Kidney (tissue), 14 donors: ENCODE measurements around the gene KCNJ18. TPM values are rescaled to one million over a fixed set of nuclear protein-coding genes. Genes with fewer than 3 reads are reported as not detected.
"Not testable (repeated sequence)": the region's sequence is repeated elsewhere in the genome, so short reads cannot be mapped to it uniquely, and the experiment has no call there.

ENCODE experiments used
- DNase-seq, 5 donors: peaks; one replicate each; pipeline ENCODE4 v3.0.0-alpha.2; 2013 to 2020
- FAIRE-seq: peaks from 2 replicates; lab custom pipeline; 2012; peaks lifted over from hg19 to GRCh38; lab: Jason Lieb, UNC
- H3K27ac ChIP-seq, 2 donors: one replicate each; pipeline ENCODE4 v1.7.0; 2013; ENCODE audit warnings: low read depth in 2 of 2, low read length in 2 of 2, inconsistent platforms in 1 of 2
- H3K27me3 ChIP-seq: one replicate; pipeline ENCODE4 v1.7.1; 2013; ENCODE audit warnings: low read length, inconsistent platforms; ENCODE audit not compliant: control insufficient read depth, insufficient read depth
- H3K36me3 ChIP-seq, 3 donors: one replicate each; pipeline versions ENCODE4 v1.7.0 to v1.7.1; 2013; ENCODE audit warnings: low read length in 3 of 3, control low read depth in 1 of 3, inconsistent platforms in 1 of 3; ENCODE audit not compliant: insufficient read depth in 3 of 3, control insufficient read depth in 2 of 3
- H3K4me1 ChIP-seq, 3 donors: one replicate each; pipeline versions ENCODE4 v1.7.0 to v1.7.1; 2013; ENCODE audit warnings: low read length in 3 of 3, inconsistent platforms in 1 of 3, low read depth in 1 of 3; ENCODE audit not compliant: control insufficient read depth in 2 of 3, insufficient read depth in 2 of 3
- H3K4me3 ChIP-seq, 3 donors: one replicate each; pipeline versions ENCODE4 v1.7.0 to v1.8.1; 2013; ENCODE audit warnings: low read length in 3 of 3, control low read depth in 1 of 3, inconsistent platforms in 1 of 3
- H3K9ac ChIP-seq, 3 donors: one replicate each; pipeline versions ENCODE4 v1.7.0 to v1.7.1; 2013; ENCODE audit warnings: low read length in 3 of 3, control low read depth in 1 of 3, inconsistent platforms in 1 of 3
- H3K9me3 ChIP-seq, 3 donors: one replicate each; pipeline versions ENCODE4 v1.7.0 to v1.7.1; 2013; ENCODE audit warnings: low read length in 3 of 3, control low read depth in 1 of 3, inconsistent platforms in 1 of 3; ENCODE audit not compliant: control insufficient read depth in 2 of 3, insufficient read depth in 1 of 3
- intact Hi-C: fragments of 100-400 bp; cut with DNase I; formaldehyde crosslinking; loops from one replicate; pipeline ENCODE4 v1.11.1; 2022
- polyA plus RNA-seq: library from polyadenylated mRNA; stranded (reverse); fragments of 350-450 nt; fragmentation: Illumina TruSeq; extraction: RNeasy Lipid Tissue Mini Kit (QIAGEN cat#74804); gene quantifications from one replicate; pipeline ENCODE4 v1.2.3, GENCODE V29; 2014; ENCODE audit warnings: low read depth, low replicate concordance; ENCODE audit not compliant: insufficient read depth
- total RNA-seq: library from RNA; stranded (reverse); fragmentation: NEBNext Ultra II Directional; extraction: Animal tissue kit (Norgen Biotek cat#: 25700); gene quantifications from one replicate; pipeline ENCODE4 v1.2.1, GENCODE V29; 2021
- TF ChIP-seq, protein P1 (sequence below): IDR thresholded peaks from 3 replicates; pipeline ENCODE4 v1.5.1; 2012; ENCODE audit warnings: mild to moderate bottlenecking, moderate library complexity, borderline replicate concordance; ENCODE audit not compliant: insufficient read depth; ENCODE audit errors: extremely low read depth
- donor health status: control.
- donor health status: control.
- donor health status: control.
- donor health status: control.
- donor health status: control.
- donor health status: DM: yes; HTN: yes; CAD: no.
- donor health status: Normal renal cell carcinoma (clear cell type).

The KCNJ18 gene
- total and polyA plus RNA-seq, 2 donors from 2014 or later, result not detected

DNA sequence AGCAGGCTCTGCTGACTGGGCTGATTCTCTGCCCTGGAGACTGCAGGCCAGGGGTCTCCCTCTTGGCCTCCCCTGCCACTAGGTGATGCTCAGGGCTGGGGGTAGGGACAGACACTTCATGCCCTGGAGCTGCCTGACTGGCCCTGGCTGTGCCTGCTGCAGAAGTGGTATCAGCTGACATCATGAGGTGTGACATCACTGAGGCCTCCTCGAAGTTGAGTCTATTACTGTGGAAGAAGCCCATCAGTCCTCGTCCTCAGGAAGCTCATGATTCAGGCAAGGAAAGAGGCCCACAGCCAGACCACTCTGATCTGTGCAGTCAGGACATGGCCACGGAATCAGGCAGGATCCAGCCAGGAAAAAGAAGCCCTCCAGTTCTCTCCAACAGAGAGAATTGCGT lies 45.9 kb downstream of the KCNJ18 start:
- H3K9ac ChIP-seq, H3K4me3 ChIP-seq, intact Hi-C loops, DNase-seq, H3K9me3 ChIP-seq, H3K27me3 ChIP-seq, H3K36me3 ChIP-seq, H3K27ac ChIP-seq, H3K4me1 ChIP-seq, FAIRE-seq: not testable (repeated sequence)

DNA sequence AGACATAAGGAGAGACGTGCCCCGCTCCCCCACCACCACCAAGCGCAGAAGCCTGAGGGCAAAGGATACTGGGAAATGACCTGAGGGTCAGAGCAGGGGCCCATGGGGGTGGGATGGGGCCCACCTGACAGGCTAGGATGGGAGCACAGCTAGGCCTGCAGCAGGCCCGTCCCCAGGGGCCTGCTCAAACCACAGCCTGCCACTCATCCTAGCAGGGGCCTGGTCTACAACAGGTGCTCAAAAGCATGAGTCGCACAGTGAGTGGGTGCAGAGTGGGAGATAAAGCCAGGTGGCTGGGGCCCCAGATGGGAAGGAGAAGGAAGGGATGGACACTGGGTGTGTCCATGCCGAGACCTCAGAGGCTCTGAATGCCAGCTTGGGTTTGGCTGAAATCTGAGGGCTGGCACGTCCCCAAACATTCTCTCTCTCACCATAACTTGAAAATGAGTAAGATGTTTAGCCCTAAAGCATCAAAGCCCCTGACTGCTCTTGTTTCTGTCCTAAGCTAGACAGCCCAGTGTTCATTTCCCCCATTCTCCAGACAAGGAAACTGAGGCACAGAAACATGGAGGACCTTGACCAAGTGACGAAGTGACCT lies 46.7 kb downstream of the KCNJ18 start:
- H3K9ac ChIP-seq, intact Hi-C loops: not testable (repeated sequence)

DNA sequence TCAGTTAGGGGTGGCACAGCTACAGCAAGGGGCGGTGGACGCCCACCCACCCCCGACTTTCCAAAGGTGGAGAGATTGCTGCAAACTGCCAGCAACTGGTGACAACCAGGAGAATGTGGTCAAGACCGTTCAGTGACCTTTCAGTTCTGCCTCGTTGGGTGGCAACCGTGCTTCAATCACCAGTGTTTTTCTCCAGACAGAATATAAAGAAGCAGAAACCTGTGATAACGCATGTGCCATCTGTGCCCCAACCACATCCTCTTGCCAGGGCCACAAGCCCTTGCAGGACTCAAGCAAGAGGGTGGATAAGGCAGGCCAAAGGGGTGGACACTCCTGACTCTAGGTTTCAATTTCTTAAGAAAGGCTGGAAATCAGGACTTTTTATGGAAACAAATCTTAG lies 47.2 kb downstream of the KCNJ18 start:
- H3K36me3 ChIP-seq, FAIRE-seq, H3K27me3 ChIP-seq, H3K9me3 ChIP-seq, H3K4me1 ChIP-seq, DNase-seq, H3K9ac ChIP-seq, intact Hi-C loops, H3K4me3 ChIP-seq, H3K27ac ChIP-seq: not testable (repeated sequence)

More for the DNA sequence above, 46.7 kb downstream of the KCNJ18 start:
- H3K4me1 ChIP-seq, H3K27ac ChIP-seq, DNase-seq, H3K4me3 ChIP-seq, H3K9me3 ChIP-seq, H3K27me3 ChIP-seq, H3K36me3 ChIP-seq, FAIRE-seq: not testable (repeated sequence)

DNA sequence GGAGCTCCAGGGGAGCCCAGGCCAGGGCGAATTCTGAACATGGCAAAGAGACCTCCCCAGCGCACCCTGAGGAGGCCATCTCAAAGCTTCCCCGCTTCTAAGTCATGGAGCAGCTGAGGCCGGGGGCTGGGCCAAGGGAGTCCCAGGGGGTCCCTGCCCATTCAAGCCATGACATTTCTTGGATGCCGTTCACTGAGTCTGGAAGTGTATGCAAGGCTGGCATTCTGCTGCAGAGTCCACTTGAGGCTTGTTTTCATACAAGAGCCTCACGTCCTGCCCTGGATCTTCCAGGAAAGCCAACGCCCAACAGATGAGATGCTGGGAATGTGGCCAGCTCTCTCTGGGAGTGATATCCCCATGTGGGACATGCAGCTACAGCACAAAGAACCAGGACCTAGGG lies 48.5 kb downstream of the KCNJ18 start:
- H3K4me3 ChIP-seq, FAIRE-seq, H3K9me3 ChIP-seq, H3K27ac ChIP-seq, intact Hi-C loops, H3K27me3 ChIP-seq, DNase-seq, H3K36me3 ChIP-seq, H3K9ac ChIP-seq, H3K4me1 ChIP-seq: not testable (repeated sequence)

DNA sequence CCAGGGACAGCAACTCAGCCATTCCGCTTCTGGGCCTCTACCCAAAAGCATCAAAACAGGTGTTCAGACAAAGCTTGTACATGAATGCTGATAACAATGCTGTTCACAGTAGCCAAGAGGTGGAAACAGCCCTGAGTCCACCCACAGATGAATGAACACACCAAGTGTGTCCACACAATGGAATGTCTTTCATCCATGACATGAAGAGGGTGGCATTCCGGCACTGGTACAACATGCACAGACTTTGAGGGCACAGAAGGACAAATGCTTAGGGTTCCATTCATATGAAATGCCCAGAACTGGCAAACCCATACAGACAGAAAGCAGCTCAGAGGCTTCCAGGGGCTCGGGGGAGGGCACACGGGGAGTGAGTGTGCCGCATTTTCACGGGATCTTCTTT lies 49.2 kb downstream of the KCNJ18 start:
- intact Hi-C loops, FAIRE-seq, H3K27ac ChIP-seq: not testable (repeated sequence)

DNA sequence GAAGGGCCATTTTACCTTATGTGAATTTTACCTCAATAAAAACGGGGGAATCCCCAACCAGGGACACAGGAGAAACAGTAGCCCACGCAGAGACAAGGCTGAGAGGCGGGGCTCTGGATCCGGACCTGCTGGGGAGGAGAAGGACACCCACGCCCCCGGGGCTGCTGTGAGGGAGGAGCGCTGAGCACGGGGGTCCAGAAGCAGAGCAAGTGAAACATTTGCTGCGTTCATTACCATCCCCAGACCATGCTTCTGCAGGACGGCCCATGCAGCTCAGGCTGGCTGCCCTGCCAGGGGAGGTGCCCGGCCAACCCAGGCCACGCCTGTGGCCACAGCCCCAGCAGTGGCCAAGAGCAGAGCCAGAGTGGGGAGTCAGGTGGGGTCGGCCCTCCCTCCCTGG lies 50.0 kb downstream of the KCNJ18 start:
- Histone ChIP-seq H3K36me3 (no peaks in the 10 kb centered on the region), H3K9ac (no peak overlapping the region), H3K4me3 (no peak overlapping the region), H3K4me1 (no peaks in the 10 kb centered on the region), H3K9me3 (no peaks in the 10 kb centered on the region), H3K27me3 (no peaks in the 10 kb centered on the region), H3K27ac (no peak overlapping the region)
- FAIRE-seq, result no peak
- intact Hi-C loops, result no loop called here
- TF ChIP-seq, protein P1, sequence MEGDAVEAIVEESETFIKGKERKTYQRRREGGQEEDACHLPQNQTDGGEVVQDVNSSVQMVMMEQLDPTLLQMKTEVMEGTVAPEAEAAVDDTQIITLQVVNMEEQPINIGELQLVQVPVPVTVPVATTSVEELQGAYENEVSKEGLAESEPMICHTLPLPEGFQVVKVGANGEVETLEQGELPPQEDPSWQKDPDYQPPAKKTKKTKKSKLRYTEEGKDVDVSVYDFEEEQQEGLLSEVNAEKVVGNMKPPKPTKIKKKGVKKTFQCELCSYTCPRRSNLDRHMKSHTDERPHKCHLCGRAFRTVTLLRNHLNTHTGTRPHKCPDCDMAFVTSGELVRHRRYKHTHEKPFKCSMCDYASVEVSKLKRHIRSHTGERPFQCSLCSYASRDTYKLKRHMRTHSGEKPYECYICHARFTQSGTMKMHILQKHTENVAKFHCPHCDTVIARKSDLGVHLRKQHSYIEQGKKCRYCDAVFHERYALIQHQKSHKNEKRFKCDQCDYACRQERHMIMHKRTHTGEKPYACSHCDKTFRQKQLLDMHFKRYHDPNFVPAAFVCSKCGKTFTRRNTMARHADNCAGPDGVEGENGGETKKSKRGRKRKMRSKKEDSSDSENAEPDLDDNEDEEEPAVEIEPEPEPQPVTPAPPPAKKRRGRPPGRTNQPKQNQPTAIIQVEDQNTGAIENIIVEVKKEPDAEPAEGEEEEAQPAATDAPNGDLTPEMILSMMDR, result no peak
- DNase-seq, result no peak

More for the DNA sequence above, 49.2 kb downstream of the KCNJ18 start:
- H3K4me1 ChIP-seq, H3K36me3 ChIP-seq, H3K9me3 ChIP-seq, H3K27me3 ChIP-seq, DNase-seq, H3K4me3 ChIP-seq, H3K9ac ChIP-seq: not testable (repeated sequence)

DNA sequence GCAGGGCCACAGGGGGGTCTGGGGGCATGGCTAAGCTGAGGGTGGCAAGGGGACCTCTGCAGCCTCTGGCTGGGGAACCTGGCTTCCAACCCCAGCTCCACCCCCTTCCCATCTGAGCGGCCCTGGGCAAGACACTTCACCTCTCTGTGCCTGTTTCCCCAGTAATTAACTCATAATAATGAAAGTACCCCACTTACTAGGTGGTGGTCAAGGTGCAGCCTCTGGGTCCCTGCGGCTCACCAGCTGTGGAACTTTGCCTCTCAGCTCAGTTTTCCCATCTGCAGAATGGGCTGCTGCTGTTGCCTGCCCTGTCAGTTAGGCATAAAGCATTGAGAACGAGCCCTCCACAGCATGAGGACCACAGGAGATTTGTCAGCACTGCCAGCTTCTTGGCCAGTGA lies 51.8 kb downstream of the KCNJ18 start:
- H3K27me3 ChIP-seq, H3K36me3 ChIP-seq, H3K9me3 ChIP-seq, H3K9ac ChIP-seq, H3K4me3 ChIP-seq, intact Hi-C loops, DNase-seq, H3K4me1 ChIP-seq, H3K27ac ChIP-seq, FAIRE-seq: not testable (repeated sequence)

DNA sequence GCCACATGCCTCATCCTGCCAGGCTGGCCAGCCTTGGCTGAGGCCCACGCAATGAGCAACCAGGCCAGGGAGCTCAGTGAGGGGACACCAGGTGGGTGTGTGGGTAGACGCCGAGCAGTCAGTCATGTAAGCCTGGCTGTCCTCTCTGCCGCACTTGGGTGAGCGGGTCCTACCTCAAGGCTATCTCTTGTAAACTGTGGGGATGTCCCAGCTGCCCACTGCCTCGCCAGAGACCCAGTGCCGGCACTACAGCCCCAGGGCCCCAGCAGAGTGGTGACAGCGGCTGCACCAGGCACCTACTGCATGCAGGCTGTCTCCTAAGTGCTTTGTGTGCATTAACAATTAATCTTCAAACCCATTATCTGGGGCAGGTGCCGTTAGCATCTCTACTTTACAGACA lies 52.3 kb downstream of the KCNJ18 start:
- intact Hi-C loops, H3K36me3 ChIP-seq, DNase-seq, H3K4me1 ChIP-seq, FAIRE-seq, H3K9me3 ChIP-seq, H3K9ac ChIP-seq, H3K4me3 ChIP-seq, H3K27me3 ChIP-seq, H3K27ac ChIP-seq: not testable (repeated sequence)
